Measurements from ENCODE around the gene CFAP61.
"Not testable (repeated sequence)": the region's sequence is repeated elsewhere in the genome, so short reads cannot be mapped to it uniquely, and the experiment has no call there.

CFAP61 gene

DNA sequence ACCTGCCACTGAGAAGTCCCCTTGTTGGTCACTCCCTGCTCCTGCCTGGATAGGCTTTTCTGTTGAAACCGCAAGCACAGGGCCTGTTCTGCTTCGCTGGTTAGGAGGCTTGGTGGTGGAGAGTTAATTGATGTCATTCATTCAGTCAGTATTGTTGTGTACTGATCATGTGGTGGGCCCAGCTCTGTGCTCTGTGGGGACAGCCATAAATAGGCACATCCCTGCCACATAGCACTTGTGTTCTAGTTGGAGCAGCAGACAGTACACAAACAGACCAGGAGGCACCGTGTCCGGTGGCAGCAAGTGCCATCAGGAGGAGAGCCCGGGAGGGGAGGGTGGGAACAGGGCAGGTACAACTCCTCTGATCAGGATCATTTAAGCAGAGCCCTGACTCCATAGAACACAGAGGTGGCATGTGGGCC lies 160.4 kb downstream of the CFAP61 start:
- DNase-seq: no peak

DNA sequence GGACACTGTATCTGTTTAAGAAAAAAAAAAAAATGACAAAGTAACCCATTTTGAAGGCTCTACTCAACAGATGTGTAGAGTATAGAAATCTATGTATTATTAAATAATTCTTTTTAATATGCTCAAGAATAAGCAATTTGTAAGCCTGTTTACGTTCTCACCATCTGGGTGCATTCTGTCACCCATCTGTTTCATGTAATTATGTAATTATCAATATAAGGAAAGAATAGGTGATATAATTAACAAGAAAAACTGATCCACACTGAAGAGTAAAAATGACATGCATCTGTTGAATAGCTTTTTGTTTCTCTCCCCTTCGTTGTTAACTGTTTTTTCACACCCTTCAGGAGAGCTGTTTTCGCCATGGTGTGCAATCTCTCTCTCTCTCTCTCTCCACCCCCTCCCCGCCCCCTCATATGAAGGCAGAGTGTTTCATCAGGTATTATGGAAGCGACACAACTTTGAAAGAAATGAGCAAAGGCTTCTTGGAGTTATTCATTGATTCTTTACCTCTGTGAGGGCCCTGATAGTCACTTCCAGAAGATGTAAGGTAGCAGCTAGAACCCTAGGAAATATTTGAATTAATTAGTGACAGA lies 161.3 kb downstream of the CFAP61 start:
- DNase-seq: no peak

DNA sequence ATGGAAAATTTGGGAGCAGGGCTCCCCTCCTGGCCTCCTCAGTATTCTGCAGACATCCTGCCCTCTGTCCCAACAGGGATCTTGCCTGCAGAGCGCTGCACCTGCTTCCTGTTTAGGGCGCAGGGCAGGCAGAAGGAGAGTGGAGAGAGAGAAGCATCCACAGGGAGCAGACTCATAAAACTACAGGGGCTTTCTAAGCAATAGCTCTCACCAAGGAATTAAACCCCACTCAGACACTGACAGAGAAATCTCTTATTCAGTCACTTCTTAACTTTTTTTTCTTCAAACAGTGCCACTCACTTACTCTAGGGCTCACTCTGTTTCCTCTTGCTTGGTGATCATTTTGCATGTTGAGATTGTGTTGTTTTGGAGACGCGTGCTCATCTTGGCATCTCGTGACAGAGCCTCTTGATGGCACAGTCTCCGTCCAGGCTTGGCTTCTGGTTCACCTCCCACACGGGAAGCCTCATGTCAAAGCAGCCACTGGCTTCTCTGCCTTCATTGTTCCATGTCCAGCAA lies 162.5 kb downstream of the CFAP61 start:
- DNase-seq: no peak

DNA sequence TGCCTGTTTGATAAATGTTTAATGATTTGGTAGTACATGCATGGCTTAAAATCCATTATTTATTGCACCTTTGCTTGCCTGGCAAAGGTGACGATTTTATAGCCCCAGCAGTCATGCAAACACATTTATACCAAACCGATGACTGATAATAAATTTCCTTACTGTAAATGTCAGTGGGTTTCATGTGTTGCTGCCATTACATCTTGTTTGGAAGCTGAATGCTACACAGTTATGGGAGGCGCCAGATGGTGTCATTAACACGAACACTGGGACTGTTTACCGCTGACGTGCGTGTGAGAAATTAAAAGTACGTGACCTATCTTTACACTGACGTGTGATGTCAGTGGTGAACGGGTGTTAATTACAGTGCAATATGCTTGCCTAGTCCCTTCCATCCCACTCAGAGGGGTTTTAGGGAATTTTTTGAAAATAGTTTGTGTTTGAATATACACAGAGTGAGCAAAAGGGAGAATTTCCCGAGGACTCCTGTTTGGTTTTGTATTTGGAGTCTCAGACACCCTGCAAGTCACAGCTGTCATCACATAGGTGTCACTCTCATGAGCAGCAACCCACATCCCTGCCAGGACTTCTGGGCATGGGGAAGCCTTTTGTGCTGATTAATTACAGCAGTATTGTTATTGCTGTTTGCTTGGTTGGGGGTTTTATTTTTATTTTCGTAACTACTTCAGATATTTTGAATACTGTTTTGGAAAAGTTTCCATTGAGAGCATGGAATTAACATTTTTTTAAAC lies 163.8 kb downstream of the CFAP61 start:
- no peak for DNase-seq

GRCh38 chr20:20216941-20217340 lies 164.6 kb downstream of the CFAP61 start:
- no peak for DNase-seq

DNA sequence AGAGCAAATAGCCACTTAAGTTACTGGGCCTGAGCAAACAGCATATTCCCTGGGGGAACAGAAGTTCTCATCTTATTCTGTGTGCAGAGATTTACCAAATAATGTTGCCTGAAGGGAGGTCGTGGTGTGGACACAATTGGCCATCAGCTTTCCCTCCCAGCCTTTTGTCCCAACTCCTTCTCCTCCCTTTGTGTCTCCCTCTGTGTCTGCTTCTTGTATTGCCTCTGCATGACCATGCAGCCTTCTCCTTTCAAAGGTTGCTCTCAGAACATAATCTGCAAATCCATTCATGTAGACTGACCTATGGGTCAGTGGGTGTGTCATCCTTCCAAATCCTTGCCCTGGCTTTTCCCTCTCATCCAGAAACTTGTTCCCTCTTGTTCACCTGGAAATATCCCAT lies 165.3 kb downstream of the CFAP61 start:
- no peak for DNase-seq

DNA sequence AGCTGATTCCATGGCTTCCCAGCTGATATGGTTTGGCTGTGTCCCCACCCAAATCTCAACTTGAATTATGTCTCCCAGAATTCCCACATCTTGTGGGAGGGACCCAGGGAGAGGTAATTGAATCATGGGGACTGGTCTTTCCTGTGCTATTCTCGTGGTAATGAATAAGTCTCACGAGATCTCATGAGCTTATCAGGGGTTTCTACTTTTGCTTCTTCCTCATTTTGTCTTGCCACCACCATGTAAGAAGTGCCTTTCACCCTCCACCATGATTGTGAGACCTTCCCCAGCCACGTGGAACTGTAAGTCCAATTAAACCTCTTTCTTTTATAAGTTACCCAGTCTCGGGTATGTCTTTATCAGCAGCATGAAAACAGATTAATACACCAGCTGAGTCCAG lies 165.8 kb downstream of the CFAP61 start:
- not testable (repeated sequence) for DNase-seq

DNA sequence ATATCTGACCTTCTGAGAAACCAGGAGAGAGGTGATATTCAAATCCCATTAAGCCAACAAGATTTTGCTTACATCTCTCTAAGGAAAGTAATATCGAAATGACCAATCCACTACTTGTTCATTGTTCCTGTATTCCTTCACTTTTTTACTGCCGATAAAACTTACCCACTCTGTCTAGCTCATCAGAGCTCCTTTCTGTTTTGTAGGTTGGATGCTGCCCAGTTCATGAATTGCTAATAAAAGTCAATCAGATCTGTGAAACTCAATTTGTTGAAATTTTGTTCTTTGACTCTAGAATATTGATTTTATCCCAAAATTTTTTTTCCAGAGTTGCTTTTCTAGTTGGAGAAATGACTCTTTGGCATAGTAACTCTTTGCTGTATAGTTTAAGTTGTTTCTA lies 166.7 kb downstream of the CFAP61 start:
- no peak for DNase-seq

- no peak for DNase-seq
These were observed 167.8 kb downstream of the CFAP61 start for GRCh38 chr20:20220134-20220533.

DNA sequence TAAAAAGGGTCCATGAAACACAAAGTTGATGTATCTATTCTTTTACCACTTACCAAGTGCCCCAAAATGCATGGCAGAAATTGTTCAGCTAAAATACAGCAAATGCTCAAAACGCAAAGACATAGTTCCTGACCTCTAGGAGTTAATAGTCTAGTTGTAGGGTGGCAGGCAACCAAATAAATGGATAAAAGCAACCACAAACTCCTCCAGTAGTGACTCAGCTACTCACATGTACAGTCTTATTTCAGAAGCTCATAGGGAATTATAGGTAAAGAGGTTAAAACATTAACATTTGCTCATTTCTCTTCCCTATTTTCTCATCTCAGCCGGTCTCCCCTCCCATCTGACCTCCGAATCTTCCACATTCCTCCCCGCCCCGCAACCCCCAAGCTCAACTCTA lies 171.6 kb downstream of the CFAP61 start:
- DNase-seq: no peak

DNA sequence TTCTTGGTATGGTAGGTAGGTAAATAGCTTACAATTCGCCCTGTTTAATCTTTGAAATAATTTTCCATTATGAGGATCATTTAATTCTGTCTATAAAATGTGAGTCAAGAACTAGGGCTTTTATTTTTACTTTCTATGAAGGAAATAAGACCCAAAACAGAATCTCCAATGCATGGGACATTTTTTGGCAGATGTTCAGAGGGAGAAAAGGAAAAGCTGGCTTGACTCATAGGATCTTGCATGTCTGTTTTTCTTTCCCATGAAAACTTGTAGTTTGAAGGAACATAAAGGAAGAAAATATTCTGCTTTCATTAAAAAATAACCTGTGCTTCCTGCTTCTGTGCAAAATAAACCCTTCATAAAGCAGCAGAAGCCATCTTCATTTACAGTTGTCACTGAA lies 172.5 kb downstream of the CFAP61 start:
- no peak for DNase-seq

DNA sequence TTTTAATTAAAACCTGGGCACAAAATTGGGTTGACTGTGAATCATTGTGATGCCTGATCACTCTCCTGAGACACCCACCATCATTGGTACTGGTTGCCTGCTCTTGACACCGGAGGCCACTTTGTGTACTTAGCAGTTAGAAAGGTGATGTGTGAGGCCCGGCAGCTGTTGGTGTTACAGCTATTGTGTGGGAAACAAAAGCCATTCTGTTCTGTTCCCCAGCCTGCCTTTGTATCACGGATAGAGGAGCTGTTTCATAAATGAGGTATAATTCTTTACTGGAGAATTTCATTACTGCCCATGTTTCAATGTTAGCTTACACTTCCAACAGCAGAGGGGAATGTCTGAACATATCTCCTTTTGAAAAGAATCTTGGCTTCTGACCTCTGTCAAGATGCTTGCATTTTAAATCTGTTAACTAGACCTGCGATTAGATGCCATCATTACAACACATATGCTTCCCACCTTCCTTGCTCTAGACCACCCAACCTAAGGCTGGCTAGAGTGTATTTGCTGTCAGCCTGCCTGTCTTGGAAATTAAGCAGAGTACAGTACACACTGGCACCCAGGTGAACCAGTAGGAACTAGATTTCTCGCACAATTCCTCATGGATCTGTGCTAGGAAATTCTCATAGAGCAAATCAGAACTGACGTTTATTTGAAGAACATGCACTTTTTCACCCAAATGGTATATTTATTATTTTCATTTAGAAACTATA lies 173.2 kb downstream of the CFAP61 start:
- DNase-seq: no peak

DNA sequence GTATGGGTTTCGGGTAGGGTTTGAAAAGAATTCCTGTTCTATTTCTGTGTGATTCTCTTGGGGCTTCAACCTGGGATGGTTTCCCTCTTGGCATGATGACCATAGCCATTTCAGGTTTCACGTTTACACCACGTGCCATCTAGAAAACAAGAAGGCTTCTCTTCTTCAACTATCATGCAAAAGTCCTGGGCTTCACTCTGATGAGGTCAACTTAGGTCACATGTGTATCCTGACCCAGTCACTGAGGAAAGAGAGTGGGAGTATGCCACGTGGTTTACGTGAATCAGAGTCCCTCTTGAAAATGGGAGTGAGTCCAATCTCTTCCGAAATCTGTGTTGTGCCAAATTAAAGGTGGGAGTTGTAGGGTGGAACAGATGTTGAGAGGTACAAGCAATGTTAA lies 174.2 kb downstream of the CFAP61 start:
- DNase-seq: no peak

GRCh38 chr20:20227013-20227571 lies 174.8 kb downstream of the CFAP61 start:
- no peak for DNase-seq

DNA sequence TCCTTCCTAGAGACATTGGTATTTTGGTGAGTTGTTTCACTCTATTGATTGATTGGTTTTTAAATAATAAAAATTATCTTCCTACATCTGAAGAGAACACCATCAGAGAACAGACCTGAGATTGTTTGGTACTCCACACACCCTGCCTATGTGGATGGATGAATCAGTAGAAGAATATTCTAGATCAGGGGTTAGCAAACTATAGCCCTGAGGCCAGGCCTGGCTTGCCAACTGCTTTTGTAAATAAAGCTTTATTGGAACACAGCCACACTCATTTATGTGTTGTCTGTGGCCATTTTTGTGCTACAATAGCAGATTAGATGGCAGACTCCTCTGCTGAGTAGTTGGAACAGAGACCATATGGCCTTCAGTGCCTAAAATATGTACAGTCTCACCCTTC lies 176.0 kb downstream of the CFAP61 start:
- no peak for DNase-seq

DNA sequence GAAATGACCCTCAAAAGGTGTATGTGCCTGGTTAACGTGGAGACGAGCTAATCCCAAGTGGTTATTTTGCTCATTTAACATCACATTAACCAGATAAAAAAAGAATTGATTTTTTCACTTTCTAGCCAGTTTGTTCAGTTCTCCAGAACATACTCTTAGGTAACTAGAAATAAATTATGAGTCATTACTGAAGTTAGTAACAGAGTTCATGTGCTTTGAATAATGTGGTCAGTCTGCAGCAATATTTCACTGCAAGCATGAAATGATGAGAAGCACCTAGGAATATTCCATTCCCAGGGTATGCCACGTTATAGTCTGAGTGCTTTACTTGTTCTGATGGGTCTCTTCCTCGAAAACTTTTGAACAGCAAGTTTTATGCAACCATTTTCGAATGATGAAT lies 177.3 kb downstream of the CFAP61 start:
- no peak for DNase-seq

- DNase-seq: no peak
These were observed 178.4 kb downstream of the CFAP61 start for GRCh38 chr20:20230741-20231140.

GRCh38 chr20:20231528-20232298 lies 179.4 kb downstream of the CFAP61 start:
- DNase-seq: no peak

DNA sequence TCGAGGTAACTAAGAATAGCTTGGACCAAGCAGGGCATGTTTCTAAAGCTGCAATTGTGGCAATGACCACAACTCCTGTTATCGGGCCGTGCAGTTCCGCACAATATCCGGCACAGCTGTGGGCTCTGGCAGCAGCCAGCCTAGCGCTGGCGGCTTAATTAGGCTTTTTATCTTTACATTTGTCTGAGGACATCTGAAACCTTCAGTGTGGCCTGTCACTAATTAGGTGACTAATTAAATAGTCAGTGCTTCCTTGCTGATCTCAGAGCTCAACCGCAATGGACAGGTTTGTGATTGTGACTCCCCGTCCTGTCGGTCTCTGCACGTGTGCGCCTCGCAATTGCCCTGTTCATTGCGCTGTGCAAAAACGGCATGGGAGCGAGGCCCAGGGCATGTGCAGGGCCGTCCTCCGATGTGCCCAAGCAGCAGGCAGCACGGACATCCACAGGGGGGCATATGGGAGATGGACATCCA lies 180.7 kb downstream of the CFAP61 start:
- DNase-seq: no peak

DNA sequence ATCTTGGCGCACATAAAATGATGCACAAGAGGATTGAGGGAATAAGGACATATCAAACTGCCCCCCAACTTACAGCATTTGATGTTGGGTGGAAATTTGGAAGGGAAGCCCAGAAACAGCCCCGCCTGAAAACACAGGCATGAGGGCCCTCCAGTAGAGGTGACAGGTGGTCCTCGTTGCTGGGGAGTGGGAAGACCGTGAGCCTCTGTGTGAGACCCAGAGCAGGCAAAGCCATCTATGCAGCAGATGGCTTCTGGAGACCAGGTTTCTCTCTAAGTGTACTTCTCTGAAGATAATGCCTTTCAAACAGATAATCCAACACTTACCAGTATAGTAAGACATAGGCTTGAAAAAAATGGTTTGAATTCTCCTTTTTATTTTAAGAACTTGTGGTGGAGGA lies 183.3 kb downstream of the CFAP61 start:
- no peak for DNase-seq

- no peak for DNase-seq
These were observed 185.0 kb downstream of the CFAP61 start for GRCh38 chr20:20237093-20237959.

DNA sequence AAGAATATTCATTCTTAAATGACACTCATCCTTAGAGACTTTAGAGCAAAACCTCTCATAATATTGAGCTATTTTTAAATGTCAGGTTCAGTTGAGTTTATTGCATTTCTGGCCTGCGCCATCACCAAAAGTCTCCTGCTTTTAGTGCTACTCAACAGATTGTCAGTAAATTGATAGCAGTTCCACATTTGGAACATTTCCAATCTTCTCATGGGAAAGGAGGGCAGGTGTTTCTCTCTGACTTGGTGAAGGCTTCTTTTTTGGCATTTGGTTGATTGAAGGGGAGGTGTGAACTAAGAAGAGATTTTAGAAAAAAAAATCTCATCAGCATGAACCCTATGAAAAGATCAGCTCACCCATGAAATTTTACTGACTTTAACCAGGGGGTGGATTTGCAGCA lies 189.6 kb downstream of the CFAP61 start:
- DNase-seq: no peak

All from effector CD8-positive, alpha-beta T cell (primary cell).